Stimulated activated CD4-positive, alpha-beta T cell treated with anti-CD3 and anti-CD28 coated beads, Interleukin-15, amount 100 ng/mL, for 24 hours (primary cell): Measurements from ENCODE around the gene ABLIM3.

Source experiments
- DNase-seq: peaks from one replicate; pipeline ENCODE4 v3.0.0-alpha.2; 2020

Gene ABLIM3

GRCh38 chr5:149133795-149134777 lies 7.2 kb upstream of the ABLIM3 start:
- no peak for DNase-seq

GRCh38 chr5:149134778-149135500 lies 6.4 kb upstream of the ABLIM3 start:
- DNase-seq = no peak

- DNase-seq = no peak
Observed at GRCh38 chr5:149135536-149136201, 5.6 kb upstream of the ABLIM3 start.

- no peak for DNase-seq
Observed at GRCh38 chr5:149138182-149138923, 2.9 kb upstream of the ABLIM3 start.

GRCh38 chr5:149140197-149141002 lies 893 bp upstream of the ABLIM3 start:
- no peak for DNase-seq

- no peak for DNase-seq
Observed at GRCh38 chr5:149141957-149142851, 911 bp downstream of the ABLIM3 start.

- no peak for DNase-seq
Observed at GRCh38 chr5:149143470-149143869, 2.2 kb downstream of the ABLIM3 start.

- DNase-seq = no peak
Observed at GRCh38 chr5:149144637-149145036, 3.3 kb downstream of the ABLIM3 start.

- no peak for DNase-seq
Observed at GRCh38 chr5:149145138-149145537, 3.8 kb downstream of the ABLIM3 start.

- no peak for DNase-seq
Observed at GRCh38 chr5:149147676-149148075, 6.4 kb downstream of the ABLIM3 start.

- DNase-seq = no peak
Observed at GRCh38 chr5:149149942-149150341, 8.6 kb downstream of the ABLIM3 start.

- DNase-seq = no peak
Observed at GRCh38 chr5:149150457-149150856, 9.2 kb downstream of the ABLIM3 start.

GRCh38 chr5:149151717-149152116 lies 10.4 kb downstream of the ABLIM3 start:
- no peak for DNase-seq

- no peak for DNase-seq
Observed at GRCh38 chr5:149152317-149152746, 11.0 kb downstream of the ABLIM3 start.

GRCh38 chr5:149153193-149153750 lies 12.0 kb downstream of the ABLIM3 start:
- no peak for DNase-seq

GRCh38 chr5:149153751-149154610 lies 12.7 kb downstream of the ABLIM3 start:
- DNase-seq = no peak

- DNase-seq = no peak
Observed at GRCh38 chr5:149154650-149155049, 13.4 kb downstream of the ABLIM3 start.

GRCh38 chr5:149156435-149157083 lies 15.3 kb downstream of the ABLIM3 start:
- DNase-seq = no peak

GRCh38 chr5:149157330-149157729 lies 16.0 kb downstream of the ABLIM3 start:
- DNase-seq = no peak
